Panc1 (cell line): Measurements from ENCODE around the gene NEMP1. TPM values are rescaled to one million over a fixed set of nuclear protein-coding genes. Genes with fewer than 3 reads are reported as not detected.

Experiments used
- ATAC-seq: fragments of 200-7000 bp; cut with Tn5 transposase; 2 replicates; pipeline ENCODE4 v1.9.1; 2020; ENCODE audit warnings: mild to moderate bottlenecking, moderate library complexity
- BruUV-seq: library from RNA; stranded (reverse); fragments of 400-500 nt; replicated peaks from 2 replicates; lab custom pipeline; 2021; lab: Mats Ljungman, UMichigan
- CTCF ChIA-PET: fragments of 300-600 bp; sonication (Branson Sonifier 250); formaldehyde crosslinking; loops from one replicate; lab custom pipeline; 2022; ENCODE audit warnings: antibody characterized with exemption; lab: Charles Lee
- POLR2A ChIA-PET: fragments of 300-600 bp; sonication (Branson Sonifier 250); formaldehyde crosslinking; loops from one replicate; lab custom pipeline; 2022; ENCODE audit warnings: antibody characterized with exemption; lab: Charles Lee
- DNase-seq: peaks from one replicate; pipeline ENCODE4 v3.0.0-alpha.2; 2010; ENCODE audit warnings: low read depth, low spot score
- H3K27ac ChIP-seq: 2 replicates; pipeline ENCODE4 v1.5.1; 2011; ENCODE audit warnings: mild to moderate bottlenecking, low read length, inconsistent platforms
- H3K27me3 ChIP-seq: fragments of 200-500 bp; sonication (Bioruptor generic); 2 replicates; pipeline ENCODE4 v1.6.0; 2014; ENCODE audit warnings: low read length, inconsistent platforms; ENCODE audit not compliant: control insufficient read depth, insufficient read depth
- H3K36me3 ChIP-seq: fragments of 200-500 bp; sonication (Bioruptor generic); 2 replicates; pipeline ENCODE4 v1.5.1; 2014; ENCODE audit warnings: inconsistent platforms, mild to moderate bottlenecking, low read length, moderate library complexity; ENCODE audit not compliant: control insufficient read depth, insufficient read depth
- H3K4me1 ChIP-seq: 2 replicates; pipeline ENCODE4 v1.5.1; 2011; ENCODE audit warnings: inconsistent platforms, mild to moderate bottlenecking, low read length, moderate library complexity; ENCODE audit not compliant: control insufficient read depth, insufficient read depth
- H3K4me3 ChIP-seq, 2 experiments: 2 replicates each; pipeline ENCODE4 v1.5.1; 2011 to 2012; ENCODE audit warnings: low read depth in 2 of 2, low read length in 2 of 2, mild to moderate bottlenecking in 2 of 2, inconsistent platforms in 1 of 2, moderate library complexity in 1 of 2
- H3K9me3 ChIP-seq: fragments of 200-500 bp; sonication (Bioruptor generic); 2 replicates; pipeline ENCODE4 v1.5.1; 2014; ENCODE audit warnings: low read depth, mild to moderate bottlenecking, inconsistent platforms, low read length, moderate library complexity; ENCODE audit not compliant: control insufficient read depth, insufficient read depth
- POLR2AphosphoS5 ChIP-seq: IDR thresholded peaks from 2 replicates; pipeline ENCODE4 v1.6.1; 2012; ENCODE audit warnings: mild to moderate bottlenecking, low read depth, low read length, moderate library complexity
- SIN3A ChIP-seq: IDR thresholded peaks from 2 replicates; pipeline ENCODE4 v1.6.1; 2012; ENCODE audit warnings: low read depth, mild to moderate bottlenecking, low read length, moderate library complexity, borderline replicate concordance; ENCODE audit not compliant: insufficient read depth
- TCF7L2 ChIP-seq: IDR thresholded peaks from 2 replicates; pipeline ENCODE4 v1.6.1; 2011; ENCODE audit warnings: mild to moderate bottlenecking, low read depth, low read length, inconsistent platforms
- in situ Hi-C: cut with HindIII; loops from 2 replicates; pipeline ENCODE4 v1.10.0; 2016; ENCODE audit warnings: low sequenced_read_pairs, low pct_unique_long_range_greater_than_20kb
- intact Hi-C: fragments of 100-400 bp; cut with micrococcal nuclease; formaldehyde crosslinking; loops from one replicate; pipeline ENCODE4 v1.10.0; 2022; ENCODE audit not compliant: unreplicated experiment
- total RNA-seq: library from RNA; stranded (reverse); gene quantifications from one replicate; pipeline ENCODE4 v1.2.1, GENCODE V29; 2021; ENCODE audit not compliant: unreplicated experiment
- TF ChIP-seq, protein P1 (sequence below), 2 experiments: IDR thresholded peaks; 2 replicates each; pipeline ENCODE4 v1.6.1; 2011 to 2012; ENCODE audit warnings: low read depth in 2 of 2, control low read depth in 1 of 2, low read length in 1 of 2, mild to moderate bottlenecking in 1 of 2, moderate library complexity in 1 of 2; ENCODE audit not compliant: insufficient read depth in 1 of 2
- TF ChIP-seq, protein P2 (sequence below): fragments of 450-650 bp; IDR thresholded peaks from 2 replicates; pipeline ENCODE4 v1.5.1; 2017; ENCODE audit warnings: mild to moderate bottlenecking

The NEMP1 gene
- total RNA-seq, 1 experiment from 2014 or later: 46.9 TPM

DNA sequence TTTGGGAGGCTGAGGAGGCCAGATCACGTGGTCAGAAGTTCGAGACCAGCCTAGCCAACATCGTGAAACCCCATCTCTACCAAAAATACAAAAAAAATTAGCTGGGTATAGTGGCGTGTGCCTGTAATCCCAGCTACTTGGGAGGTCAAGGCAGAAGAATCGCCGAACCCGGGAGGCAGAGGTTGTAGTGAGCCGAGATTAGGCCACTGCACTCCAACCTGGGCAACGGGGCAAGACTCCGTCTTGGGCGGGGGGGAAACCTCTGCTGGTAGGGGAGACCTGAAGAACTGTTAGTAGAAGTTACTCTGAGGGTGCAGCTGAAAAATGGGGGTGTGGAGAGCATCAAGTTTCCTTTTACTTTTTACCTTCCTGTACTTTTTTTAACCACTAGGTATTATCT, 47.5 kb upstream of the NEMP1 start:
- POLR2A ChIA-PET: interaction anchor here (0.6 kb wide), 1 partner anchor 58 kb away, joined by 5 read pairs; no protein-coding TSS in a partner anchor
- ATAC-seq (no peak), DNase-seq (no peak)
- TF ChIP-seq, protein P1, sequence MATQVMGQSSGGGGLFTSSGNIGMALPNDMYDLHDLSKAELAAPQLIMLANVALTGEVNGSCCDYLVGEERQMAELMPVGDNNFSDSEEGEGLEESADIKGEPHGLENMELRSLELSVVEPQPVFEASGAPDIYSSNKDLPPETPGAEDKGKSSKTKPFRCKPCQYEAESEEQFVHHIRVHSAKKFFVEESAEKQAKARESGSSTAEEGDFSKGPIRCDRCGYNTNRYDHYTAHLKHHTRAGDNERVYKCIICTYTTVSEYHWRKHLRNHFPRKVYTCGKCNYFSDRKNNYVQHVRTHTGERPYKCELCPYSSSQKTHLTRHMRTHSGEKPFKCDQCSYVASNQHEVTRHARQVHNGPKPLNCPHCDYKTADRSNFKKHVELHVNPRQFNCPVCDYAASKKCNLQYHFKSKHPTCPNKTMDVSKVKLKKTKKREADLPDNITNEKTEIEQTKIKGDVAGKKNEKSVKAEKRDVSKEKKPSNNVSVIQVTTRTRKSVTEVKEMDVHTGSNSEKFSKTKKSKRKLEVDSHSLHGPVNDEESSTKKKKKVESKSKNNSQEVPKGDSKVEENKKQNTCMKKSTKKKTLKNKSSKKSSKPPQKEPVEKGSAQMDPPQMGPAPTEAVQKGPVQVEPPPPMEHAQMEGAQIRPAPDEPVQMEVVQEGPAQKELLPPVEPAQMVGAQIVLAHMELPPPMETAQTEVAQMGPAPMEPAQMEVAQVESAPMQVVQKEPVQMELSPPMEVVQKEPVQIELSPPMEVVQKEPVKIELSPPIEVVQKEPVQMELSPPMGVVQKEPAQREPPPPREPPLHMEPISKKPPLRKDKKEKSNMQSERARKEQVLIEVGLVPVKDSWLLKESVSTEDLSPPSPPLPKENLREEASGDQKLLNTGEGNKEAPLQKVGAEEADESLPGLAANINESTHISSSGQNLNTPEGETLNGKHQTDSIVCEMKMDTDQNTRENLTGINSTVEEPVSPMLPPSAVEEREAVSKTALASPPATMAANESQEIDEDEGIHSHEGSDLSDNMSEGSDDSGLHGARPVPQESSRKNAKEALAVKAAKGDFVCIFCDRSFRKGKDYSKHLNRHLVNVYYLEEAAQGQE (IDR thresholded peaks at IDR 0.05; ENCODE audit: insufficient read depth in 1 of 2, low read depth in 2 of 2, low read length in 1 of 2): no peak
- TF ChIP-seq, protein P2, sequence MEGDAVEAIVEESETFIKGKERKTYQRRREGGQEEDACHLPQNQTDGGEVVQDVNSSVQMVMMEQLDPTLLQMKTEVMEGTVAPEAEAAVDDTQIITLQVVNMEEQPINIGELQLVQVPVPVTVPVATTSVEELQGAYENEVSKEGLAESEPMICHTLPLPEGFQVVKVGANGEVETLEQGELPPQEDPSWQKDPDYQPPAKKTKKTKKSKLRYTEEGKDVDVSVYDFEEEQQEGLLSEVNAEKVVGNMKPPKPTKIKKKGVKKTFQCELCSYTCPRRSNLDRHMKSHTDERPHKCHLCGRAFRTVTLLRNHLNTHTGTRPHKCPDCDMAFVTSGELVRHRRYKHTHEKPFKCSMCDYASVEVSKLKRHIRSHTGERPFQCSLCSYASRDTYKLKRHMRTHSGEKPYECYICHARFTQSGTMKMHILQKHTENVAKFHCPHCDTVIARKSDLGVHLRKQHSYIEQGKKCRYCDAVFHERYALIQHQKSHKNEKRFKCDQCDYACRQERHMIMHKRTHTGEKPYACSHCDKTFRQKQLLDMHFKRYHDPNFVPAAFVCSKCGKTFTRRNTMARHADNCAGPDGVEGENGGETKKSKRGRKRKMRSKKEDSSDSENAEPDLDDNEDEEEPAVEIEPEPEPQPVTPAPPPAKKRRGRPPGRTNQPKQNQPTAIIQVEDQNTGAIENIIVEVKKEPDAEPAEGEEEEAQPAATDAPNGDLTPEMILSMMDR: no peak
- TF ChIP-seq TCF7L2 (no peak), POLR2AphosphoS5 (no peak), SIN3A (no peak)
- CTCF ChIA-PET: interaction anchor here (0.6 to 1.4 kb wide), 2 partner anchors 46 to 53 kb away, joined by 6 to 11 read pairs; no protein-coding TSS in a partner anchor
- H3K4me1 ChIP-seq: 0 out of 2 replicates have a peak, but pooled peaks cover 3% of the 10 kb centered on the region
- H3K27ac ChIP-seq: no peak overlapping the region
- intact Hi-C loops: no loop called here
- no peak overlapping the region for H3K4me3 ChIP-seq
- no TSS peak for BruUV-seq
- H3K27me3 ChIP-seq: 0 out of 2 replicates have a peak, but pooled peaks cover 3% of the 10 kb centered on the region
- H3K9me3 ChIP-seq: peaks cover 3% of the 10 kb centered on the region; the same call in 1 of the 2 replicates
- H3K36me3 ChIP-seq: no peaks in the 10 kb centered on the region
- in situ Hi-C loops: no loop called here

DNA sequence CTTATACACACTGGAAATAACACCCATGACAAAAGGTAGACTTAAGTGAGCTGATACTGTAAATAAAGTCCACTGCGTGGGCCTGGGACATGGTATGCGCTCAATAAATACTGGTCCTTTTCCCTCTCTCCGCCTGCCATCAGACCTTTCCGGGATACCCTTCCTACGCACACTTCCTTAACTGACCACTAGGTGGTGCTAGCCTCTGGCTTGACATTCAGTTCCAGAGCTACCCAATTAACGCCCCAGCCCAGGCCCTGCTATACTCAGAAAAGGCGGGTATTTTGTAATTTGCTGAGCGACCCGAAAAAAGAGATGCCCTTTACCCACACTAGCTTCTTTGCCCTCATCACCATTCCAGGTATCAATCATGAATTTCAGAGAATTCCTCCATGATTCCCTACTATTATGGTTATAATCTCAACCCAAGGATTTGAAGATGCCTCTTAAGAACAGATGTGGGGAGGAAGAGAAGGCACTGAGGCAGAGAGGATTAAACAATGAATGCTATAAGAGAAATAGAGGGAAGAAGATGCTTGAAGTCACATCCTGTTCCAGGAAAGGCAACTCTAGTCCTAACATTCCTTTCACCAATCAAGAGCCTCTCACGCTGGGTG, 45.8 kb upstream of the NEMP1 start:
- Histone ChIP-seq H3K9me3 (peaks cover 3% of the 10 kb centered on the region; the same call in 1 of the 2 replicates), H3K27me3 (0 out of 2 replicates have a peak, but pooled peaks cover 3% of the 10 kb centered on the region), H3K36me3 (no peaks in the 10 kb centered on the region), H3K4me1 (0 out of 2 replicates have a peak, but pooled peaks cover 3% of the 10 kb centered on the region), H3K27ac (no peak overlapping the region), H3K4me3 (no peak overlapping the region)
- DNase-seq (peak; percentile 53), ATAC-seq (peak; percentile 68)
- TF ChIP-seq SIN3A: no peak
- TF ChIP-seq, protein P2: peak; percentile 96
- ChIA-PET CTCF (interaction anchor here (0.5 to 1.7 kb wide), 9 partner anchors 13 to 119 kb away, joined by 3 to 15 read pairs (median 4); no protein-coding TSS in a partner anchor), POLR2A (no interaction called here)
- no TSS peak for BruUV-seq
- in situ Hi-C loops (no loop called here), intact Hi-C loops (loop anchor here (2.0 kb wide), 1 partner anchor 52 kb away; no protein-coding TSS in a partner anchor)
